Measurements from ENCODE around the gene ERI2.

DNA sequence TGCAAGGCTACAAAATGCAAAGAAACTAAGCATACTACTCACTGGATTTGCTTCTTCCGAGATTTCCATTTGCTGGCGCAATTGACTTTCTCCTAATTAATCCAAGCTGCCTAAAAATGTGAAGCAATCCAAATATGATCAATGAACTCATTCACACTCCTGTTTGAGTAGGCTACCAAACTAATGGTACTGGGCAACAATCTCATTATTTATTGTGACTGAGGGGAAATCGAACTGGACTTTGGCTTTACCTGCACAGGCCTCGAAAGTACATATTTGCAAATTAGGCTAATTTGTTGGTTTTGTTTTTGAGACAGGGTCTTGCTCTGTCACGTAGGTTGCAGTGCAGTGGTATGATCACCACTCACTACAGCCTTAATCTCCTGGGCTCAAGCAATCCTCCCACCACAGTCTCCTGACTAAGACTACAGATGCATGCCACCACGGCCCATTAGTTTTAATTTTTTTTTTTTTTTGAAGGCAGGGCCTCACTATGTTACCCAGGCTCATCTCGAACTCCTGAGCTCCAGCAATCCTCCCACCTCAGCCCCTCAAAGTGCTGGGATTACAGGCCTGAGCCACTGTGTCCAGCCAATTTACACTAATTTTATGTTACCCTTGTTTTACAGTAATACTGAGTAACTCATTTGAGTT, 2.6 kb downstream of the ERI2 start:
- TF ChIP-seq, protein P1, sequence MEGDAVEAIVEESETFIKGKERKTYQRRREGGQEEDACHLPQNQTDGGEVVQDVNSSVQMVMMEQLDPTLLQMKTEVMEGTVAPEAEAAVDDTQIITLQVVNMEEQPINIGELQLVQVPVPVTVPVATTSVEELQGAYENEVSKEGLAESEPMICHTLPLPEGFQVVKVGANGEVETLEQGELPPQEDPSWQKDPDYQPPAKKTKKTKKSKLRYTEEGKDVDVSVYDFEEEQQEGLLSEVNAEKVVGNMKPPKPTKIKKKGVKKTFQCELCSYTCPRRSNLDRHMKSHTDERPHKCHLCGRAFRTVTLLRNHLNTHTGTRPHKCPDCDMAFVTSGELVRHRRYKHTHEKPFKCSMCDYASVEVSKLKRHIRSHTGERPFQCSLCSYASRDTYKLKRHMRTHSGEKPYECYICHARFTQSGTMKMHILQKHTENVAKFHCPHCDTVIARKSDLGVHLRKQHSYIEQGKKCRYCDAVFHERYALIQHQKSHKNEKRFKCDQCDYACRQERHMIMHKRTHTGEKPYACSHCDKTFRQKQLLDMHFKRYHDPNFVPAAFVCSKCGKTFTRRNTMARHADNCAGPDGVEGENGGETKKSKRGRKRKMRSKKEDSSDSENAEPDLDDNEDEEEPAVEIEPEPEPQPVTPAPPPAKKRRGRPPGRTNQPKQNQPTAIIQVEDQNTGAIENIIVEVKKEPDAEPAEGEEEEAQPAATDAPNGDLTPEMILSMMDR (IDR thresholded peaks at IDR 0.05): no peak
- TF ChIP-seq, protein P2, sequence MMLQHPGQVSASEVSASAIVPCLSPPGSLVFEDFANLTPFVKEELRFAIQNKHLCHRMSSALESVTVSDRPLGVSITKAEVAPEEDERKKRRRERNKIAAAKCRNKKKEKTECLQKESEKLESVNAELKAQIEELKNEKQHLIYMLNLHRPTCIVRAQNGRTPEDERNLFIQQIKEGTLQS (CRISPR knock-in tag; conservative IDR thresholded peaks at IDR 0.05): no peak
- TF ChIP-seq ZNF423 (CRISPR knock-in tag; IDR thresholded peaks at IDR 0.05): no peak
- TF ChIP-seq, protein P3, sequence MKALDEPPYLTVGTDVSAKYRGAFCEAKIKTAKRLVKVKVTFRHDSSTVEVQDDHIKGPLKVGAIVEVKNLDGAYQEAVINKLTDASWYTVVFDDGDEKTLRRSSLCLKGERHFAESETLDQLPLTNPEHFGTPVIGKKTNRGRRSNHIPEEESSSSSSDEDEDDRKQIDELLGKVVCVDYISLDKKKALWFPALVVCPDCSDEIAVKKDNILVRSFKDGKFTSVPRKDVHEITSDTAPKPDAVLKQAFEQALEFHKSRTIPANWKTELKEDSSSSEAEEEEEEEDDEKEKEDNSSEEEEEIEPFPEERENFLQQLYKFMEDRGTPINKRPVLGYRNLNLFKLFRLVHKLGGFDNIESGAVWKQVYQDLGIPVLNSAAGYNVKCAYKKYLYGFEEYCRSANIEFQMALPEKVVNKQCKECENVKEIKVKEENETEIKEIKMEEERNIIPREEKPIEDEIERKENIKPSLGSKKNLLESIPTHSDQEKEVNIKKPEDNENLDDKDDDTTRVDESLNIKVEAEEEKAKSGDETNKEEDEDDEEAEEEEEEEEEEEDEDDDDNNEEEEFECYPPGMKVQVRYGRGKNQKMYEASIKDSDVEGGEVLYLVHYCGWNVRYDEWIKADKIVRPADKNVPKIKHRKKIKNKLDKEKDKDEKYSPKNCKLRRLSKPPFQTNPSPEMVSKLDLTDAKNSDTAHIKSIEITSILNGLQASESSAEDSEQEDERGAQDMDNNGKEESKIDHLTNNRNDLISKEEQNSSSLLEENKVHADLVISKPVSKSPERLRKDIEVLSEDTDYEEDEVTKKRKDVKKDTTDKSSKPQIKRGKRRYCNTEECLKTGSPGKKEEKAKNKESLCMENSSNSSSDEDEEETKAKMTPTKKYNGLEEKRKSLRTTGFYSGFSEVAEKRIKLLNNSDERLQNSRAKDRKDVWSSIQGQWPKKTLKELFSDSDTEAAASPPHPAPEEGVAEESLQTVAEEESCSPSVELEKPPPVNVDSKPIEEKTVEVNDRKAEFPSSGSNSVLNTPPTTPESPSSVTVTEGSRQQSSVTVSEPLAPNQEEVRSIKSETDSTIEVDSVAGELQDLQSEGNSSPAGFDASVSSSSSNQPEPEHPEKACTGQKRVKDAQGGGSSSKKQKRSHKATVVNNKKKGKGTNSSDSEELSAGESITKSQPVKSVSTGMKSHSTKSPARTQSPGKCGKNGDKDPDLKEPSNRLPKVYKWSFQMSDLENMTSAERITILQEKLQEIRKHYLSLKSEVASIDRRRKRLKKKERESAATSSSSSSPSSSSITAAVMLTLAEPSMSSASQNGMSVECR (CRISPR knock-in tag; IDR thresholded peaks at IDR 0.05; ENCODE audit: borderline replicate concordance): no peak

Measured in WTC11 (cell line).